ENCODE measurements around the gene CELSR2. TPM values are rescaled to one million over a fixed set of nuclear protein-coding genes. Genes with fewer than 3 reads are reported as not detected.
A peak's percentile ranks its signal among the peaks of the same experiment; 100 is the strongest.

CELSR2 gene
- total and polyA plus RNA-seq, 8 donors, result 0.76 to 18.7 (median 6.2) TPM

DNA sequence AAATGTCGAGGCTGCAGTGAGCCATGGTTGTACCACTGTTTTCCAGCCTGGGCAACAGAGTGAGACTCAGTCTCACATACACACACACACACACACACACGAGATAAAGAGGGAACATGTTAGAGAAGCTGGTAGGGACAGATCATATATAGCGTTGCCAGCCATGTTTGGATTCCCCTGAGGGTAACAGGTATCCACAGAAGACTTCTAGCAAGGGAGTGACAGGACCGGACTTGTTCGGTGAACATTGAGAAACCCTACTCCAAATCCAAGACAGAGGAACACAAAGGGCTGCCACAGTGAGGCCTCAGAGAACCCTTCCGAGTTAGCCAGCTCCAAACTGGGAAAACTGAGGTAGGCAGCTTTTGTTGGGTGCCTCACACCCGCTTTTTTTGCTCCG, 39.3 kb upstream of the CELSR2 start:
- Histone ChIP-seq H3K27me3 (no peaks in the 10 kb centered on the region), H3K4me3 (no peak overlapping the region), H3K9me3 (no peaks in the 10 kb centered on the region), H3K36me3 (peaks cover 0 to 7% (median 0%) of the 10 kb centered on the region in 4 donors), H3K4me1 (peaks cover 6 to 23% (median 15%) of the 10 kb centered on the region in 4 donors), H3K27ac (no peak overlapping the region)
- WGBS, 5 donors, result 71 to 84% (median 82%) methylated on average over 8 of the region's 8 CpGs
- TF ChIP-seq, protein P1, sequence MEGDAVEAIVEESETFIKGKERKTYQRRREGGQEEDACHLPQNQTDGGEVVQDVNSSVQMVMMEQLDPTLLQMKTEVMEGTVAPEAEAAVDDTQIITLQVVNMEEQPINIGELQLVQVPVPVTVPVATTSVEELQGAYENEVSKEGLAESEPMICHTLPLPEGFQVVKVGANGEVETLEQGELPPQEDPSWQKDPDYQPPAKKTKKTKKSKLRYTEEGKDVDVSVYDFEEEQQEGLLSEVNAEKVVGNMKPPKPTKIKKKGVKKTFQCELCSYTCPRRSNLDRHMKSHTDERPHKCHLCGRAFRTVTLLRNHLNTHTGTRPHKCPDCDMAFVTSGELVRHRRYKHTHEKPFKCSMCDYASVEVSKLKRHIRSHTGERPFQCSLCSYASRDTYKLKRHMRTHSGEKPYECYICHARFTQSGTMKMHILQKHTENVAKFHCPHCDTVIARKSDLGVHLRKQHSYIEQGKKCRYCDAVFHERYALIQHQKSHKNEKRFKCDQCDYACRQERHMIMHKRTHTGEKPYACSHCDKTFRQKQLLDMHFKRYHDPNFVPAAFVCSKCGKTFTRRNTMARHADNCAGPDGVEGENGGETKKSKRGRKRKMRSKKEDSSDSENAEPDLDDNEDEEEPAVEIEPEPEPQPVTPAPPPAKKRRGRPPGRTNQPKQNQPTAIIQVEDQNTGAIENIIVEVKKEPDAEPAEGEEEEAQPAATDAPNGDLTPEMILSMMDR (IDR thresholded peaks at IDR 0.05), result no peak
- TF ChIP-seq EP300 (IDR thresholded peaks at IDR 0.05) (no peak), POLR2AphosphoS5 (IDR thresholded peaks at IDR 0.05) (no peak), POLR2A (IDR thresholded peaks at IDR 0.05) (no peak)
- no peak for DNase-seq
- intact Hi-C loops (cut with DNase I; ENCODE audit: low total_unique reads), result no loop called here

DNA sequence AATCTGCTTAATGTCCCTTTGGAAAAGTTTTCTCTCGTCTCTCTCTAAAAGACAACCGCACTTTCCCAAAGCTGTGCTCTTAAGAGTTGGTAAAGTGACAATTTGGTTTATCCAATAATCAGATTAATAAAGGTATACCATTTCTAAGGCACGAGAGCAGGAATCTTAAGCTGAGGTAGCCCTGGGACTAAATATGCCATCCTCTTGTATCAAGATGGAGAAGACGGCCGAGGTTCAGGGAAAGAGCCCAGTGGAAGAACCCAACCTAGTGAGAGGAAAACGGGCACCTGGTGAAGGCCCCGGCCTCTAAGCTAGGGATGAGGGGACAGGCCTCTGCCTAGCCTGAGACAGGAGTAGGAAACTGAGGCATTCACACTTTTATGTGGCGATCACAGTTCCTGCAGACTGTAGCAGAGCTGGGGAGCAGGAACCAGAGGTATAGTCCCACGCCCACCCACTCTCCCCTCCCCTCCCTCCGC, 36.0 kb upstream of the CELSR2 start:
- TF ChIP-seq POLR2A (IDR thresholded peaks at IDR 0.05), result no peak
- TF ChIP-seq POLR2AphosphoS5 (IDR thresholded peaks at IDR 0.05), result no peak
- TF ChIP-seq, protein P1 (IDR thresholded peaks at IDR 0.05), result no peak
- TF ChIP-seq EP300 (IDR thresholded peaks at IDR 0.05), result peak; percentile 11
- Histone ChIP-seq H3K27ac (peak overlapping the region; percentile 77 to 96 (median 93)), H3K27me3 (no peaks in the 10 kb centered on the region), H3K9me3 (no peaks in the 10 kb centered on the region), H3K4me3 (peak overlapping the region; percentile 80 to 96 (median 86)), H3K4me1 (peaks cover 21 to 52% (median 41%) of the 10 kb centered on the region in 4 donors), H3K36me3 (peaks cover 0 to 3% (median 0%) of the 10 kb centered on the region in 4 donors)
- intact Hi-C loops (cut with DNase I; ENCODE audit: low total_unique reads), result no loop called here
- no peak for DNase-seq
- WGBS, 5 donors, result 25 to 42% (median 28%) methylated on average over 7 to 10 of the region's 10 CpGs

DNA sequence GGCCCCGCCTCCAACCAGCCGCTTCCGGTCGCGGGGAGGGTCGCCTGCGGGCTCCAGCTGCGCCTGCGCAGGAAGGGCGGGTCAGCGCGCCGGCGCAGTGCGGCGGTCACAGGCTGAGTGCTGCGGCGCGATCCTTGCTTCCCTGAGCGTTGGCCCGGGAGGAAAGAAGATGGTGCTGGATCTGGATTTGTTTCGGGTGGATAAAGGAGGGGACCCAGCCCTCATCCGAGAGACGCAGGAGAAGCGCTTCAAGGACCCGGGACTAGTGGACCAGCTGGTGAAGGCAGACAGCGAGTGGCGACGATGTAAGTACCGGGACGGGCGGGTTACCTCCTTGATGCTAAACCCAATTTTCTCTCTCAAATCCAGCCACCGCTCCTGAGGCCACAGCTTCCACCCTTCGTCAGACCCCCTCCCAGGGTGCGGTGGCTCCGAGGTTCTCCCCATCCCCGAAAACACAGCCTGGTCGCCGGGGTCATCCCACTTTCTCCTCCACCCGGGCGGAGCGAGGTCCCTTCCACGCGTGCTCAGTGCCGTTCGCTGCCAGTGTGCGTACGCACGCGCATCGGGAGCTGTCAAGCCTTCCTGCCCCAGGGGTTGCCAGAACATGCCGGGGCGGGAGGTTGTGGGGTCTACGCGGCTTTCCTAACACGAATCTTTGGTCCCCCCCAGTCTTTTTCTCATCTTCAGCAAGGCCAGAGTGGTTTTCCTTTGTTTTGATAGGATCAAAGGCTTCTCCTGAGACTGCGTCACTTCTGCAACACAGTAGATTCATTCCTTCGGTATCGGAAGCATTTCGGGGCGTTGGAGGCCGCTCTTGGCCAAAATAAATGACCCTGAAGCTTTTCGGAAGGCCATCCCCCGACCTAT, 35.3 kb upstream of the CELSR2 start, which contains the start of gene SARS1:
Gene SARS1 (plus strand): TSS at position 95 of the 870 bp plus-strand sequence. CDS start 75 bp downstream, at position 170.
- intact Hi-C loops (cut with DNase I; ENCODE audit: low total_unique reads), result no loop called here
- peak; percentile 92 to 97 for DNase-seq
- Histone ChIP-seq H3K36me3 (peaks cover 0 to 3% (median 0%) of the 10 kb centered on the region in 4 donors), H3K4me3 (peak within 1 kb of the TSS; percentile 80 to 96 (median 86)), H3K27ac (peak within 1 kb of the TSS; percentile 90 to 96 (median 94)), H3K4me1 (peaks cover 19 to 49% (median 40%) of the 10 kb centered on the region in 4 donors), H3K9me3 (no peaks in the 10 kb centered on the region), H3K27me3 (no peaks in the 10 kb centered on the region)
- 0 to 1% (median 0%) methylated on average over 52 to 64 of the region's 64 CpGs for WGBS, 5 donors
- peak in 2 of 4 donors; percentile 6 to 63 for TF ChIP-seq POLR2A (IDR thresholded peaks at IDR 0.05)
- peak; percentile 94 to 98 (median 95) for TF ChIP-seq POLR2AphosphoS5 (IDR thresholded peaks at IDR 0.05)
- TF ChIP-seq, protein P1 (IDR thresholded peaks at IDR 0.05), result no peak
- no peak for TF ChIP-seq EP300 (IDR thresholded peaks at IDR 0.05)

Measured in stomach (tissue), 9 donors.